ENCODE results near the gene CNOT8. TPM values are rescaled to one million over a fixed set of nuclear protein-coding genes. Genes with fewer than 3 reads are reported as not detected.
"Not testable (repeated sequence)": the region's sequence is repeated elsewhere in the genome, so short reads cannot be mapped to it uniquely, and the experiment has no call there.

The CNOT8 gene
- total RNA-seq, 2 donors from 2014 or later = 19.8 to 32.4 TPM

DNA sequence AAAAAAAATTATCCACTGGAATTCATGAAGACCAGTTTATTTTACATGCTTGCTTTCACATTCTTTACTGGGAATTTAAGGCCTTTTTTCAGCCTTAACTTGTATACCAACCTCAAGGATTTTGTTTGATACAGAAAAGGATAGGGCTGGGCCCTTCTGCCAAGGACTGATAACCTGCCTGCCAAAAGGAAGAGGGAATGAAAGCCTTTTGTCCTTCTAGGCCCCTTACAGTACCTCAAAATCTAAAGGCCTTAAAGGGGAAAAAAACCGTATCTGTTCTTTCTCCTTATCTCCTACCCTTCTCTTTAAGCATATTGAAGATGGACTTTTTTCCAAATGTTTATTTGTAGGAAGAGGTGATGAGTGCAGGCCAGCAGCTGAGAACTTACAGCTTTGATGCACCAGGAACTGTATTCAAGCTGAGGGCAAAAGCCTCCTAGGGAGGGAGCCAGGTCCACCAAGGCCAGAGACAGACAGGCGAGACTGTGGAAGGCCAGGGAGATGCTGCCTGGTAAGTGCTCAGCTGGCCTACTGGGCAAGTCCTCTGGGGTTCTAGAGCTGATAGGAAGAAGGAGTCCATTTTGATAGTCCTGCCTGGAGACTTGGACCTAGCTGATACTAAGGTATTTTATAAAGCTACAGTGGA lies 39.8 kb upstream of the CNOT8 start:
- intact Hi-C loops (cut with DNase I) = no loop called here
- TF ChIP-seq, protein P1, sequence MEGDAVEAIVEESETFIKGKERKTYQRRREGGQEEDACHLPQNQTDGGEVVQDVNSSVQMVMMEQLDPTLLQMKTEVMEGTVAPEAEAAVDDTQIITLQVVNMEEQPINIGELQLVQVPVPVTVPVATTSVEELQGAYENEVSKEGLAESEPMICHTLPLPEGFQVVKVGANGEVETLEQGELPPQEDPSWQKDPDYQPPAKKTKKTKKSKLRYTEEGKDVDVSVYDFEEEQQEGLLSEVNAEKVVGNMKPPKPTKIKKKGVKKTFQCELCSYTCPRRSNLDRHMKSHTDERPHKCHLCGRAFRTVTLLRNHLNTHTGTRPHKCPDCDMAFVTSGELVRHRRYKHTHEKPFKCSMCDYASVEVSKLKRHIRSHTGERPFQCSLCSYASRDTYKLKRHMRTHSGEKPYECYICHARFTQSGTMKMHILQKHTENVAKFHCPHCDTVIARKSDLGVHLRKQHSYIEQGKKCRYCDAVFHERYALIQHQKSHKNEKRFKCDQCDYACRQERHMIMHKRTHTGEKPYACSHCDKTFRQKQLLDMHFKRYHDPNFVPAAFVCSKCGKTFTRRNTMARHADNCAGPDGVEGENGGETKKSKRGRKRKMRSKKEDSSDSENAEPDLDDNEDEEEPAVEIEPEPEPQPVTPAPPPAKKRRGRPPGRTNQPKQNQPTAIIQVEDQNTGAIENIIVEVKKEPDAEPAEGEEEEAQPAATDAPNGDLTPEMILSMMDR (IDR thresholded peaks at IDR 0.05) = no peak
- TF ChIP-seq POLR2A (IDR thresholded peaks at IDR 0.05) = no peak
- DNase-seq (no peak), ATAC-seq (no peak)
- Histone ChIP-seq H3K4me3 (no peak overlapping the region), H3K4me1 (peaks cover 4% of the 10 kb centered on the region), H3K27ac (no peak overlapping the region), H3K27me3 (no peaks in the 10 kb centered on the region), H3K9me3 (no peaks in the 10 kb centered on the region), H3K36me3 (replicated peaks in 1 of 2; ENCODE audit: insufficient read depth in 1 of 2, low read depth in 2 of 2) (peaks cover 7 to 31% of the 10 kb centered on the region in 2 donors)
- 69 to 90% methylated on average over 2 of the region's 2 CpGs for WGBS, 2 donors

DNA sequence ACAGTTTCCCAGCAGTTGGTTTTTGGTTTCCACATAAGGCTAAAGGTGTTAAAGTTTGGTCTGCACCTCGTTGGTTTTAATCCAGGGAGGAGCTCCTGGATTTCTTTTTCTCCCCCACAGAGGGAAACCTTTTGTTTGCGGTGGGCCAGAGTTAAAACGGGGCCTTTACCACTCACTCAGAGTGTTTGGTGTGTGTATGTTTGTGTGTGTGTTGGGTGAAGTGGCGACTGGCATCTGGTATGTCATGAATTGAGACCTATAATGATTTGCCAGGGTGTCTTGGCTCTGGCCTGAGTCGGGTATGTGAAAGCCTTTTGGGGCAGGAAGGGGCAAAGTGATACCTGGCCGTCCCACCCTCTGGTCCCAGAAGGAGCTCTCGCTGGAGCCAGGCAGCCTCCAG lies 38.9 kb upstream of the CNOT8 start:
- DNase-seq = no peak
- no peak for TF ChIP-seq POLR2A (IDR thresholded peaks at IDR 0.05)
- TF ChIP-seq, protein P1 (IDR thresholded peaks at IDR 0.05) = no peak
- Histone ChIP-seq H3K36me3 (replicated peaks in 1 of 2; ENCODE audit: insufficient read depth in 1 of 2, low read depth in 2 of 2) (peaks cover 7 to 24% of the 10 kb centered on the region in 2 donors), H3K4me3 (no peak overlapping the region), H3K4me1 (peaks cover 4% of the 10 kb centered on the region), H3K27me3 (no peaks in the 10 kb centered on the region), H3K27ac (no peak overlapping the region), H3K9me3 (no peaks in the 10 kb centered on the region)
- no peak for ATAC-seq
- intact Hi-C loops (cut with DNase I) = no loop called here
- 79% methylated on average over 7 of the region's 7 CpGs for WGBS, 2 donors

DNA sequence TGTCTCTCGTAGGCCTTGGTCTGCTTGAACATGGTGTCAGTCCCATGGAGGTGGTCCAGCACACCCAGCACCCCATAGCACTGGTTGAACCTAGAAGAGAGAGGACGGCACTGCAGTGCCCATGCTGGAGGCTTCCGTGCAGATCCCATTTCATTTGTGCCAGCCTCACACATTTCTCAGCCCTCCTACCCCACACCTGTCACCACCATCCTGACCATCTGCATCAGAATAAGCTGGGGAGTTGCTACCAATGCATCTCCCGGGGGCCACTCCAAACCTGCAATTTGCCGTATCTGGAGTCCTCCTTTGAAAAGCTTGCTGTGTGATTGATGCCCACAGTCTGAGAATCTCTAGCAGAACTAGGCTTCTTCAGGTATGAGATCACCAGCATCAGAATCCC lies 38.0 kb upstream of the CNOT8 start:
- TF ChIP-seq, protein P1 (IDR thresholded peaks at IDR 0.05) = no peak
- TF ChIP-seq POLR2A (IDR thresholded peaks at IDR 0.05) = no peak

DNA sequence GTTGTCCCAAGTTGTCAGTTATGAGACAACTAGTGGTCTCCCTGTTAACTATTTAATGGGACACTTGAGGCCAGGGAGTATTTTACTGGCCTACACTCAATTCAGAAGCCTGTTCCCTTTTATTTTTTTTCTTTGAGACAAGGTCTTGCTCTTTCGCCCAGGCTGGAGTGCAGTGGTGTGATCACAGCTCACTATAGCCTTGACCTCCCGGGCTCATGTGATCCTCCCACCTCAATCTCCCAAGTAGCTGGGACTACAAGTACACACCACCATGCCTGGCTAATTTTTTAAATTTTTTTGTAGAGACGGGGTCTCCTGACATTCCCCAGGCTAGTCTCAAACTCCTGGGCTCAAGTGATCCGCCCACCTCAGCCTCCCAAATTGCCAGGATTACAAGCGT lies 35.5 kb upstream of the CNOT8 start:
- DNase-seq; H3K4me3 ChIP-seq; H3K9me3 ChIP-seq; H3K27me3 ChIP-seq; intact Hi-C loops (cut with DNase I); H3K36me3 ChIP-seq (replicated peaks in 1 of 2; ENCODE audit: insufficient read depth in 1 of 2, low read depth in 2 of 2); ATAC-seq; H3K4me1 ChIP-seq: not testable (repeated sequence)
- WGBS, 2 donors = 85 to 89% methylated on average over 5 of the region's 5 CpGs
- peak overlapping the region in 1 of 4 donors; percentile 9 for H3K27ac ChIP-seq

More for the DNA sequence above, 38.0 kb upstream of the CNOT8 start:
- Histone ChIP-seq H3K9me3 (no peaks in the 10 kb centered on the region), H3K36me3 (replicated peaks in 1 of 2; ENCODE audit: insufficient read depth in 1 of 2, low read depth in 2 of 2) (peaks cover 2 to 18% of the 10 kb centered on the region in 2 donors), H3K27ac (no peak overlapping the region), H3K27me3 (no peaks in the 10 kb centered on the region), H3K4me1 (peaks cover 4% of the 10 kb centered on the region), H3K4me3 (no peak overlapping the region)
- 84 to 91% methylated on average over 5 of the region's 5 CpGs for WGBS, 2 donors
- ATAC-seq = no peak
- intact Hi-C loops (cut with DNase I) = no loop called here
- DNase-seq = no peak

DNA sequence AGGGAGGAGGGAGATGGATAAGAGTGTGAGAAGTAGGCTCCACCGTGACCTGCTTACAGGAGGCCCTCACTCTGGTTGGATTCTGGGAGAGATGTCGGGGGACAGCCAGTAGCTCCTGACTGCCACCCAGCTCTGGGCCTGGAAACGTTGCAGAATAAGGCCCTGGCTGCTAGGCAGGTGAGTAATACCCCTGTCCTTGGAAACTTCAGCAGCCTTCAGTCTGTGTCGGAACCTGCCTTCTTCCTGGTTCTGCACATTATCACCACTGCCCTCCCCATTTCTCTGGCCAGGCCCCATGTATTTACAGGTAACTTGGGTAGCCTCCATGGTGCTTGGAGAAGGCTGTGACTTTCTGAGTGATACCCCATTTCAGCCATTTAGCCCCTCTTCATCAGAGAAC lies 34.8 kb upstream of the CNOT8 start:
- ATAC-seq = no peak
- intact Hi-C loops (cut with DNase I) = no loop called here
- no peak overlapping the region for H3K4me3 ChIP-seq
- no peak overlapping the region for H3K27ac ChIP-seq
- no peaks in the 10 kb centered on the region for H3K27me3 ChIP-seq
- H3K4me1 ChIP-seq = peaks cover 4% of the 10 kb centered on the region
- no peaks in the 10 kb centered on the region for H3K9me3 ChIP-seq
- WGBS, 2 donors = 50 to 66% methylated on average over 4 of the region's 4 CpGs
- TF ChIP-seq, protein P1 (IDR thresholded peaks at IDR 0.05) = no peak
- TF ChIP-seq POLR2A (IDR thresholded peaks at IDR 0.05) = no peak
- peaks cover 0 to 6% of the 10 kb centered on the region in 2 donors for H3K36me3 ChIP-seq (replicated peaks in 1 of 2; ENCODE audit: insufficient read depth in 1 of 2, low read depth in 2 of 2)
- peak in 1 of 4 donors; percentile 7 for DNase-seq

All from body of pancreas (tissue), 4 donors.